ENCODE results near the gene SLAMF1. TPM values are rescaled to one million over a fixed set of nuclear protein-coding genes. Genes with fewer than 3 reads are reported as not detected.
"Not testable (repeated sequence)": the region's sequence is repeated elsewhere in the genome, so short reads cannot be mapped to it uniquely, and the experiment has no call there.

SLAMF1 gene
- total RNA-seq, 1 experiment from 2014 or later, result 0.12 TPM

GRCh38 chr1:160563230-160563629 lies 83.6 kb downstream of the SLAMF1 start:
- not testable (repeated sequence) for DNase-seq (ENCODE audit: low read depth)

DNA sequence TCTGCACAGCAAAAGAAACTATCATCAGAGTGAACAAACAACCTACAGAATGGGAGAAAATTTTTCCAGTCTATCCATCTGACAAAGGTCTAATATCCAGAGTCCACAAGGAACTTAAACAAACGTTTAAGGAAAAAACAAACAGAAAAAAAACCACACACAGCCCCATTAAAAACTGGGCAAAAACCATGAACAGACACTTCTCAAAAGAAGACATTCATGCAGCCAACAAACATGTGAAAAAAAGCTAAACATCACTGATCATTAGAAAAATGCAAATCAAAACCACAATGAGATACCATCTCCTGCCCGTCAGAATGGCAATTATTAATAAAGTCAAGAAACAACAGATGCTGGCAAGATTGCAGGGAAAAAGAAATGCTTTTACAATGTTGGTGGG lies 84.1 kb downstream of the SLAMF1 start:
- not testable (repeated sequence) for DNase-seq (ENCODE audit: low read depth)

- DNase-seq (ENCODE audit: low read depth), result no peak
These were observed 86.0 kb downstream of the SLAMF1 start for GRCh38 chr1:160560806-160561205.

- no peak for DNase-seq (ENCODE audit: low read depth)
These were observed 86.7 kb downstream of the SLAMF1 start for GRCh38 chr1:160560045-160560705.

- not testable (repeated sequence) for DNase-seq (ENCODE audit: low read depth)
These were observed 87.4 kb downstream of the SLAMF1 start for GRCh38 chr1:160559437-160559836.

GRCh38 chr1:160558660-160559380 lies 88.0 kb downstream of the SLAMF1 start:
- no peak for DNase-seq (ENCODE audit: low read depth)

Other genes starting within 250 kb of the SLAMF1 start
- gene VANGL2, start 246.5 kb downstream of the SLAMF1 start, total RNA-seq (2014; rRNA removed; shearing (Covaris generic)), result 0.10 and 0.12 TPM in 2 replicates
- not detected in 2 replicates for gene SLAMF6, start 123.8 kb downstream of the SLAMF1 start, total RNA-seq (2014; rRNA removed; shearing (Covaris generic))
- gene CD84, start 67.5 kb downstream of the SLAMF1 start, total RNA-seq (2014; rRNA removed; shearing (Covaris generic)), result not detected in 2 replicates
- not detected in 2 replicates for gene CD48, start 64.8 kb upstream of the SLAMF1 start, total RNA-seq (2014; rRNA removed; shearing (Covaris generic))
- not detected in 2 replicates for gene SLAMF7, start 92.2 kb upstream of the SLAMF1 start, total RNA-seq (2014; rRNA removed; shearing (Covaris generic))
- gene LY9, start 149.1 kb upstream of the SLAMF1 start, total RNA-seq (2014; rRNA removed; shearing (Covaris generic)), result not detected in 2 replicates
- not detected in 2 replicates for gene CD244, start 215.8 kb upstream of the SLAMF1 start, total RNA-seq (2014; rRNA removed; shearing (Covaris generic))
- gene ITLN1, start 238.1 kb upstream of the SLAMF1 start, total RNA-seq (2014; rRNA removed; shearing (Covaris generic)), result not detected in 2 replicates

Data from RPMI7951 (cell line).